Activated CD4-positive, alpha-beta T cell treated with anti-CD3 and anti-CD28 coated beads, Interleukin-2, amount 50 U/mL, for 48 hours (primary cell): Measurements from ENCODE around the gene OR4C5.
"Not testable (repeated sequence)": the region's sequence is repeated elsewhere in the genome, so short reads cannot be mapped to it uniquely, and the experiment has no call there.

Experiments used
- DNase-seq, 2 experiments: peaks; one replicate each; pipeline ENCODE4 v3.0.0-alpha.2; 2020

The OR4C5 gene

DNA sequence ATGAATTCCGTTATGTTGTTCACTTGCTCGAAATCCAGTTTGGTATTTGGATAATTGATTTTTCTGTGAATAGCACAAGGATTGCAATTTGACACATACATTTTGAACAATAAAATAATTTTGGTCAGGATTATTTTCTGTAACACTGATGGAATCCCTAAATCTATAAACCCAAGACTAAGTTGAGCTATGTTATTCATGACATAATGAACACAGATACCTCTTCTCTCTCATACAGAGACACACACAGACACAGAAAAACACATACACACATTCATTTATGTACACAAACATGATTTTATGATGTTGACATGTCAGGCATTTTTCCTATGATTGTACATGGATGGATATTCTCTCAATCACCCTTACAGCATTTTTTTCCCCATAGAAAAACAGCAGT, at the start of gene OR4C5:
TSS of gene OR4C5 (minus strand) at position 101 of the 400 bp plus-strand sequence. CDS start at position 101, 0 bp downstream.
- no peak for DNase-seq

DNA sequence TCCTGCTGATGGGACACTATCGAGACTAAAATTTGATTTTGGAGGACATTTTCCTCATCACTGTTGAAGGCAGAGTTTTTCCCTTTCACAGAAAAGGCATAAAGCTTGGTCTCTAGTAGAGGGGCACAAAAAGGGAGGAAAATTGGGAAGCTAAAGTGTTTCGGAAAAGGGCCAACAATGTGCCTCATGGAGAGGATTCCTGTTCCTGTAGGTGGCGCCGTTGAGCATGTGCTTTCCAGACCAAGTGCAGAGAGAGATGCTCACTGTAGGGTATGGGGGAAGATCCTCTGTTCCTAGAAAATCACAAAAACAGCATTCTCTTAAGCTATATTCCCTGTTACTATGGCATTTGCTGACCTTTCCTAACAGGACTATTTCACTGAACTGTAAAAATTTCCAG, 18.4 kb upstream of the OR4C5 start:
- DNase-seq = peak in 1 of 2 experiments; percentile 5

DNA sequence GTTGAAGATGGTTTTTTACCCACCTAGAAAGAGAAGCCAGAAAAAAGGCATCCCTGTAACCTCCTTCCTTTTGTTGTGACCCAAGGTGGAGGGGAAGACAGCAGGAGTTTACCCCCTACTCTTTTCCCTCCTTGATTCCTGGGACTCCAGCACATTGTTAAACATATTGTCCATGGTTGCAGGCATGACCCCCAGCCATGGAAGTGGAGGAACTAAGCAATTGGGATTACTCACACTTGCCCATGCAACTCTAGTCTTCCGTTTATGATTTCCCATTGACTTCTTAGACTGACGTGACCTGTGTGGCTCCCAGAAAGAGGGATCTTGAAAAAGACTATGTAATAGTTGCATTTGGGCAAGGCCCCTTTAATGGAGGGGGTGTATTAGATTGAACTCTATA, 17.9 kb upstream of the OR4C5 start:
- DNase-seq = not testable (repeated sequence)

DNA sequence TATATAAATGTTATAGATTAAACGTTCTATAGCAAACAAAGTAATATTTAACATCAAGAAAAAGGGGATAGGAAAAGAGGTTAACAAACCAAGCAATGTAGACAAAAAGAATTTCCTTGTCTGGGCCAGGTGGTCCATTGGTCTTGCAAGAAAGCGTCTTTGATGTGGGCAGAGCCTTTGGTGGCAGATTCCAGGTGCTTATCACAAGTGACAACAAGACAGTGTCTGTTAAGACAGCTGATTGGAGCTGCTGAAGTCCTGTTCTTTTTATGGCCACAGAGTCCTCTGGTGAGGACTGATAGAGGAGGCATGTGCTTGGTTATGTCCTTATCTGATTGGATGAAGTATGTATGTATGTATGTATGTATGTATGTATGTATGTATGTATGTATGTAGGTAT, 5.0 kb downstream of the OR4C5 start:
- DNase-seq = not testable (repeated sequence)

DNA sequence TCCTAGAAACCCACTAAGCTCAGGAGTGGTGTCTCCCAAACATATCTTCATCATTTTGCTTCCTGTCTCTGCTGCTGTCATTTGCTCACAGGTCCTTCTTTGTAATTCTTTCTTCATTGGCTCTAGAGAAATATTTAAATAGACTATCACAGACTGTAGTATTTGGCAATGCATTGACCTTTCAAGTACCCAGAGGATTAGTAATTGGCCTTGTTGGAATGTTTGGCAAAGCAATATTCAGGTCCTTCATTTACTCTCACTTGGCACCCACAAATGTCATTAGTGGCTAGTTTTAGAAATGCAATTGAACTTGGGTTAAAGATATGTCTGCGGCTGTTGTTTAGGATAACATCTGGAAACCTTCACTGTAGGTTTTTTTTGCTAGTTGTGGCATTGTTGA, 11.6 kb downstream of the OR4C5 start:
- no peak for DNase-seq

DNA sequence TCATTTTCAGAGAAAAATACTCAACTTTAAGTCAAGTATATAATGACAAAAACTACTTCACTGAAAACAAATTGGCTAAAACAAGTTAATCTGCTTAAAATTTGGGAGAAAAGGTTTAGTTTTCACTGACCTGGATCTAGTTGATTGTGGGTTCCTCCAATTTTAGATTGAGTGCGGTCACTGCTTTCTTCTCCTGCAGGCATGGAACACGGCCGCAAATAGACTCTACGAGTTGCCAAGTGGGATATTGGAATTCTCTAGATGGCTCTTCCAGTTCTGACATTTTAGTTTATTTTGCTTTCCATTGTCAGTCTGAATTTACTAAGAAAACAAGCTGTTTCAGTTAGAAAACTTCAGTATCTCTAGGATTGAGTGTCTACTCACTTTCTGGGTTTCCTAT, 12.3 kb downstream of the OR4C5 start:
- DNase-seq = no peak

DNA sequence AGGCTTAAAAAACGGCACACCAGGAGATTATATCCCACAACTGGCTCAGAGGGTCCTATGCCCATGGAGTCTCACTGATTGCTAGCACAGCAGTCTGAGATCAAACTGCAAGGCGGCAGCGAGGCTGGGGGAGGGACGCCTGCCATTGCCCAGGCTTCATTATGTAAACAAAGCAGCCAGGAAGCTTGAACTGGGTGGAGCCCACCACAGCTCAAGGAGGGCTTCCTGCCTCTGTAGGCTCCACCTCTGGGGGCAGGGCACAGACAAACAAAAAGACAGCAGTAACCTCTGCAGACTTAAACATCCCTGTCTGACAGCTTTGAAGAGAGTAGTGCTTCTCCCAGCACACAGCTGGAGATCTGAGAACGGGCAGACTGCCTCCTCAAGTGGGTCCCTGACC, 20.0 kb downstream of the OR4C5 start:
- DNase-seq = not testable (repeated sequence)

DNA sequence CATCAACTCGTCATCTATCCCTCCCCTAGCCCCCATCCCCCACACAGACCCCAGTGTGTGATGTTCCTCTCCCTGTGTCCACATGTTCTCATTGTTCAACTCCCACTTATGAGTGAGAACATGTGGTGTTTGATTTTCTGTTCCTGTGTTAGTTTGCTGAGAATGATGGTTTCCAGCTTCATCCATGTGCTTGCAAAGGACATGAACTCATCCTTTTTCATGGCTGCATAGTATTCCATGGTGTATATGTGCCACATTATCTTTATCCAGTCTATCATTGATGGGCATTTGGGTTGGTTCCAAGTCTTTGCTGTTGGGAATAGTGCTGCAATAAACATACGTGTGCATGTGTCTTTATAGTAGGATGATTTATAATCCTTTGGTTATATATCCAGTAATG, 23.8 kb downstream of the OR4C5 start:
- not testable (repeated sequence) for DNase-seq

DNA sequence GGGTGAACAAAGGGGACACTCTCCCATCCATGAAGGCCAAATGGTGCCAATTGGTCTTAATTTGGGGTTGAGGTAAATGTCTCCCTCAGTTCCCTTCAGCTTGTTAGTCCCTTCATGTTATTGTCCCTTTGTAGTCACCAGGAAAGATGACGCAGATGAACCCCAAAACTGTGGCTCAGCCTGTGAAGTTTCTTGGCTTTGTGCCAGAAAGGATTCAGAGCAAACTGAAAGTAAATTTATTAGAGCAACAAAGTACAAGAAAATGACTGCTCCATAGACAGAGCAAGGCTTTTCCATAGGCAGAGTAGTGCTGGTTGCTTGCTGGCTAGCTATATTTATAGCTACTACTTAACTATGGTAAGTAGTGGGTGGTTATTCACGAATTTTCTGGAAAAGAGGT, 24.8 kb downstream of the OR4C5 start:
- no peak for DNase-seq

DNA sequence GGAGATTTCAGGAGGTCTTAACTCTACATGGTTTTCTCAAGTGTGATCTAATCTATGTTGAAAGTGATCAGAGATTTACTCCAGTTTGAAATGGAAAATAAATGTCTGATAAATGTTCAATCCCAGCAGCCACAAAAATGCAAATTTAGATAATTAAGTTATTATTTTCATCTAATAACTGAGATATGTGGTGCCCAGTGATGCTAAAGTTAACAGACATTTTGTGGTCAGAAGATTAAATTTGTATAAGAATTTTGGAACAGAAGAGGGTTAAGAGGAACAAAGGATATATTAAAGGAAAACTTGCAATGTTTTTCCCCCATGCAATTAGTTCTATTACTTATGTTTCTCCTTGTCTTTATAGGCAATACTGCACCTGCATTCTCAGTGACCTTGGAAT, 41.6 kb downstream of the OR4C5 start, which contains the start of gene OR4C3:
TSS of gene OR4C3 (plus strand) at position 301 of the 400 bp plus-strand sequence. CDS start 102 bp downstream, outside the sequence.
- DNase-seq = not testable (repeated sequence)

DNA sequence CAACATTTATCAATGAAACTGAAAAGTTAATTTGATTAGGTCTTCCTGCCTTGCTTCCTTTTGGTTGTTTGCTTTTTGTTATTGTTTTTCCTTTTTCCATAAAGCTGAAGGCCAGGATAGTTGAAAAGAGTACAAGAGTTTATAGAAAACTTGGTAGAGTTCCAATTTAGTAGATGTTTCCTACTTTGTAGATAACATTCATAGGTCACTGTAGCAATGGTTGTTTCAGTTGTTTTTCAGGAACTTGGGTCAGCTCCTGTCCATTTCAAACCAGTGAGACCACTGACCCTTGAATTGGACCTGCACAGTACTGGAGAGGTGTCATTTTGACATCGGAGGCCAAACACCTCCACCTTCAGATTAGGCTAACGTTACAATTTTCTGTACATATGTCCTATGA, 46.5 kb downstream of the OR4C5 start:
- not testable (repeated sequence) for DNase-seq
